Urinary bladder (tissue), 4 donors: ENCODE results near the gene CRIM1. TPM values are rescaled to one million over a fixed set of nuclear protein-coding genes. Genes with fewer than 3 reads are reported as not detected.

Experiments used
- DNase-seq: peaks from one replicate; pipeline ENCODE4 v3.0.0-alpha.2; 2015; ENCODE audit errors: extremely low spot score
- H3K27ac ChIP-seq: one replicate; pipeline ENCODE4 v1.5.1; 2013; ENCODE audit warnings: low read depth, mild to moderate bottlenecking, moderate library complexity
- H3K36me3 ChIP-seq: one replicate; pipeline ENCODE4 v1.6.1; 2013; ENCODE audit warnings: mild to moderate bottlenecking, moderate library complexity; ENCODE audit not compliant: insufficient read depth
- H3K4me1 ChIP-seq: one replicate; pipeline ENCODE4 v1.6.1; 2013; ENCODE audit warnings: mild to moderate bottlenecking, moderate library complexity; ENCODE audit not compliant: insufficient read depth
- H3K4me3 ChIP-seq: one replicate; pipeline ENCODE4 v1.5.1; 2013; ENCODE audit warnings: low read depth, low read length
- WGBS: extraction: QIAGEN DNeasy Blood & Tissue Kit; methylation state at CpG from one replicate; pipeline ENCODE4 v1.1.7; 2013; 5-methylcytosine and 5-hydroxymethylcytosine counted together
- polyA plus RNA-seq: library from polyadenylated mRNA; stranded (reverse); fragments of 200-250 nt; gene quantifications from one replicate; pipeline ENCODE4 v1.2.3, GENCODE V29; 2013
- total RNA-seq: library from RNA; depleted of rRNA; stranded (reverse); fragments of >200 nt; gene quantifications from one replicate; pipeline ENCODE4 v1.2.3, GENCODE V29; 2014
- donor health status: healthy with polysubstance abuse.
- donor health status: healthy.

The CRIM1 gene
- total and polyA plus RNA-seq, 2 donors = 36.6 to 78.0 TPM

DNA sequence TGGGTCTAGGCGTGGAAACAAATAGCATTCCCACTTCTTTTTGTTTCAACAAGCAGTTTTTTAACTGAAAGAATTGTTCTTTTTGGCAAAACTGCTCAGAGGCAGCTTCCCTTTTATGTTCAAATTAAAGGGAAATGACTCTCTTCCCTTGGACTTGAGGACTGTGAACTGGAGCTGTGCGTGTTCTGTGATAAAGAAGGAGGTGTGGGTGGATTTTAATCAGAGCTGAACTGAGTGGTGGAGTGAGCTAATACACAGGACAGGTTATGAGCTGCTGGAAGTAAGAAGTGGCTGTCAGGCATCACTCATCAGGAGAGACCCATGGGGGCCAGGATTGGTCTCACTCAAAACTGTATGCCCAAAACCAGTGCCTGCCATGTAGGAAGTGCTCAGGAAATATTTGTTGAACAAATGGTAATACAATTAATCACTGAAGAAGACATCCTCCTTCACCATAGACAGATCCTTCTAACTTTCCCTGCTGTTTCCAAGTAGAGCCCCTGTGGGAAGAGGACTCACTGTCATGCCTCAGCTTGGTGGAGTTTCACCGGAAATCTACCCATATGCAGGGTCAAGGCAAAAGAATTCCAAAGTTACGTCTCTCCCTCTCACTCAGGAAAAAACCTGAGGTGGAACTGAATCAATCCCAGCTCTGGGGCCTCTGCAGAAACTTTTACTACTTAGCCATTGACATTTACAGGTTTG lies 186.5 kb downstream of the CRIM1 start:
- H3K4me3 ChIP-seq = no peak overlapping the region
- WGBS = 75% methylated on average over 4 of the region's 4 CpGs
- no peaks in the 10 kb centered on the region for H3K4me1 ChIP-seq
- H3K36me3 ChIP-seq = no peaks in the 10 kb centered on the region
- no peak overlapping the region for H3K27ac ChIP-seq
- DNase-seq = no peak

GRCh38 chr2:36544638-36545338 lies 189.2 kb downstream of the CRIM1 start:
- Histone ChIP-seq H3K4me3 (no peak overlapping the region), H3K36me3 (no peaks in the 10 kb centered on the region), H3K4me1 (no peaks in the 10 kb centered on the region), H3K27ac (no peak overlapping the region)
- 80% methylated on average over 6 of the region's 6 CpGs for WGBS
- DNase-seq = no peak

DNA sequence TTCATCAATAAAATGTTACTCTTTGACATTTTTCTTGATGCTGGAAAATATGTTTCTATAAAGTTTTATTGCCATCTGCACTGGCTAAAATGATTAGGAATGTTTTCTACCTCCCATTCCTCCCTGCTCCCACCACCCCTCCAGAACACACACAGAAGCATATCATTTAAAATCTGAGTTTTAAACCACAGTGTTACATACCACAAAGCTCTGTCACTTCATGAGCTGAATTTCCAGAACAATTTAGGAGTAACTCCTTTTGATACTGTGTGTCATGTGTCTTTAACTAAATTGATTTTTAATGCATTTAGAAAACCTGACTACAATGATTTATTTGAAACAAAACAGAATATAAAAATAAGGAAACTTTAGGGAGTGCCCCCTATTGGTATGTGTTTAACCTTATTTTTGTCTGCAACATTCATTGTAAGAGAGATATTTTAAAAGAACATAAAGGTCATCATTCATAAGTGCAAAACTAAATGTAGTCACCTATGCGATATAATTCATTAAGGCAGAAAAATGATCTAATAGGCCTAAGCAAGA lies 190.4 kb downstream of the CRIM1 start:
- WGBS = 0% methylated on average over 1 of the region's 1 CpG
- no peaks in the 10 kb centered on the region for H3K36me3 ChIP-seq
- H3K27ac ChIP-seq = no peak overlapping the region

GRCh38 chr2:36547906-36548305 lies 192.3 kb downstream of the CRIM1 start:
- no peaks in the 10 kb centered on the region for H3K4me1 ChIP-seq
- H3K4me3 ChIP-seq = no peak overlapping the region
- 93% methylated on average over 3 of the region's 3 CpGs for WGBS
- no peaks in the 10 kb centered on the region for H3K36me3 ChIP-seq
- no peak for DNase-seq
- no peak overlapping the region for H3K27ac ChIP-seq

More for the DNA sequence above, 190.4 kb downstream of the CRIM1 start:
- H3K4me3 ChIP-seq = no peak overlapping the region
- no peaks in the 10 kb centered on the region for H3K4me1 ChIP-seq
- DNase-seq = no peak

GRCh38 chr2:36549165-36549574 lies 193.6 kb downstream of the CRIM1 start:
- Histone ChIP-seq H3K36me3 (no peaks in the 10 kb centered on the region), H3K4me3 (no peak overlapping the region), H3K27ac (no peak overlapping the region), H3K4me1 (no peaks in the 10 kb centered on the region)
- 74% methylated on average over 7 of the region's 7 CpGs for WGBS
- DNase-seq = no peak

- no peak overlapping the region for H3K4me3 ChIP-seq
- H3K4me1 ChIP-seq = no peaks in the 10 kb centered on the region
- no peaks in the 10 kb centered on the region for H3K36me3 ChIP-seq
- DNase-seq = no peak
- no peak overlapping the region for H3K27ac ChIP-seq
- WGBS = 99% methylated on average over 5 of the region's 5 CpGs
These were observed 194.4 kb downstream of the CRIM1 start for GRCh38 chr2:36550006-36550405.

GRCh38 chr2:36553683-36554082 lies 198.1 kb downstream of the CRIM1 start:
- WGBS = 69% methylated on average over 4 of the region's 4 CpGs
- no peak for DNase-seq
- no peaks in the 10 kb centered on the region for H3K4me1 ChIP-seq
- H3K36me3 ChIP-seq = no peaks in the 10 kb centered on the region
- H3K27ac ChIP-seq = no peak overlapping the region
- no peak overlapping the region for H3K4me3 ChIP-seq

GRCh38 chr2:36554531-36554930 lies 199.0 kb downstream of the CRIM1 start:
- no peaks in the 10 kb centered on the region for H3K36me3 ChIP-seq

DNA sequence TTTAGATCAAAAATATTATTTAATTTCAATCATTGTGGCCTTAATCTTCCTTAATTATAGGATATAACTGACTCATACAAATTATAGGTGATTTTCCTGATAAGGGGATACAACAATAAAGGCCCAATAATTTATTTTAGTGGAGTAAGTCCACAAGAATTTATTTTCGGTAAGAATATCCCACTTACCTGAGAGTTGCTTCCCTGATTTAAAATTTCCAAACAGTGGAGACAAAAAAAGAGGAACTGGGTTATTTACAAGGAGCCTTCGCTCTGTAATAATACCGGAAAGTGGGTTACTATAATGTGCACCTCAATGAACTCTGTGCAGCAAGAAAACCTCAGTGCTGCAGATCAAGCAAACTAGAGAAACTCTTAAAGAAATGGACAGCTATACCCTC lies 200.2 kb downstream of the CRIM1 start:
- Histone ChIP-seq H3K27ac (no peak overlapping the region), H3K4me1 (no peaks in the 10 kb centered on the region), H3K36me3 (no peaks in the 10 kb centered on the region), H3K4me3 (no peak overlapping the region)
- no peak for DNase-seq
- WGBS = 93% methylated on average over 3 of the region's 3 CpGs

More at GRCh38 chr2:36554531-36554930, 199.0 kb downstream of the CRIM1 start:
- Histone ChIP-seq H3K4me3 (no peak overlapping the region), H3K27ac (no peak overlapping the region), H3K4me1 (no peaks in the 10 kb centered on the region)
- no peak for DNase-seq
- WGBS = 96% methylated on average over 1 of the region's 1 CpG

- Histone ChIP-seq H3K4me3 (no peak overlapping the region), H3K4me1 (no peaks in the 10 kb centered on the region), H3K36me3 (no peaks in the 10 kb centered on the region), H3K27ac (no peak overlapping the region)
- whole genome bisulfite sequencing = 36% methylated on average over 1 of the region's 1 CpG
- DNase-seq = no peak
These were observed 201.3 kb downstream of the CRIM1 start for GRCh38 chr2:36556842-36557241.

- 87% methylated on average over 11 of the region's 11 CpGs for WGBS
- DNase-seq = no peak
- Histone ChIP-seq H3K4me3 (no peak overlapping the region), H3K27ac (no peak overlapping the region), H3K36me3 (no peaks in the 10 kb centered on the region), H3K4me1 (no peaks in the 10 kb centered on the region)
These were observed 203.8 kb downstream of the CRIM1 start for GRCh38 chr2:36559221-36559942.

GRCh38 chr2:36560726-36561125 lies 205.1 kb downstream of the CRIM1 start:
- peaks cover 2% of the 10 kb centered on the region for H3K36me3 ChIP-seq
- H3K4me1 ChIP-seq = no peaks in the 10 kb centered on the region
- H3K4me3 ChIP-seq = no peak overlapping the region
- 96% methylated on average over 5 of the region's 5 CpGs for WGBS
- H3K27ac ChIP-seq = no peak overlapping the region
- no peak for DNase-seq

GRCh38 chr2:36561237-36561944 lies 205.8 kb downstream of the CRIM1 start:
- H3K4me1 ChIP-seq = no peaks in the 10 kb centered on the region
- no peak for DNase-seq
- 70% methylated on average over 8 of the region's 8 CpGs for WGBS
- H3K36me3 ChIP-seq = peaks cover 2% of the 10 kb centered on the region
- H3K4me3 ChIP-seq = no peak overlapping the region
- H3K27ac ChIP-seq = peak overlapping the region; percentile 16
